GM10248 (cell line): ENCODE results near the gene KCNQ1.

Source experiments
- CTCF ChIA-PET: fragments of 300-600 bp; sonication (Branson Sonifier 250); formaldehyde crosslinking; extraction: SDS; loops from one replicate; lab custom pipeline; 2021; ENCODE audit warnings: antibody characterized with exemption; lab: Yijun Ruan, JAX
- POLR2A ChIA-PET: fragments of 350-650 bp; sonication (Branson Sonifier 250); formaldehyde crosslinking; extraction: SDS; loops from one replicate; lab custom pipeline; 2020; ENCODE audit warnings: antibody characterized with exemption; lab: Yijun Ruan, JAX
- DNase-seq: peaks from one replicate; pipeline ENCODE4 v3.0.0; 2012; ENCODE audit errors: extremely low spot score
- CTCF ChIP-seq: IDR thresholded peaks from 2 replicates; pipeline ENCODE4 v1.5.1; 2012; ENCODE audit warnings: mild to moderate bottlenecking, low read depth; ENCODE audit errors: extremely low read depth, missing control alignments, control extremely low read depth

Gene KCNQ1

GRCh38 chr11:2466869-2467694, 22.3 kb downstream of the KCNQ1 start:
- DNase-seq: peak; percentile 64
- TF ChIP-seq CTCF: no peak
- ChIA-PET POLR2A (no interaction called here), CTCF (interaction anchor here (1.1 kb wide), 1 partner anchor 66 kb away, joined by 3 read pairs; no protein-coding TSS in a partner anchor)

GRCh38 chr11:2467695-2468055, 22.9 kb downstream of the KCNQ1 start:
- CTCF ChIA-PET: interaction anchor here (1.1 to 1.4 kb wide), 2 partner anchors 65 kb away, joined by 3 to 4 read pairs; no protein-coding TSS in a partner anchor
- POLR2A ChIA-PET: no interaction called here
- TF ChIP-seq CTCF: no peak
- no peak for DNase-seq

GRCh38 chr11:2468363-2469235, 23.8 kb downstream of the KCNQ1 start:
- ChIA-PET CTCF (interaction anchor here (0.7 to 1.4 kb wide), 2 partner anchors 9 to 65 kb away, joined by 3 to 4 read pairs; no protein-coding TSS in a partner anchor), POLR2A (no interaction called here)
- peak; percentile 11 for DNase-seq
- no peak for TF ChIP-seq CTCF

GRCh38 chr11:2470495-2470894, 25.7 kb downstream of the KCNQ1 start:
- POLR2A ChIA-PET: no interaction called here
- no peak for DNase-seq
- CTCF ChIA-PET: no interaction called here
- no peak for TF ChIP-seq CTCF

GRCh38 chr11:2471048-2471803, 26.4 kb downstream of the KCNQ1 start:
- CTCF ChIA-PET: no interaction called here
- POLR2A ChIA-PET: no interaction called here
- DNase-seq: no peak
- TF ChIP-seq CTCF: no peak

- no peak for DNase-seq
- CTCF ChIA-PET: no interaction called here
- POLR2A ChIA-PET: no interaction called here
- no peak for TF ChIP-seq CTCF
Measured at GRCh38 chr11:2471804-2472096, 26.9 kb downstream of the KCNQ1 start.
